Lung (tissue), 12 donors: ENCODE measurements around the gene CMSS1. TPM values are rescaled to one million over a fixed set of nuclear protein-coding genes. Genes with fewer than 3 reads are reported as not detected.

Source experiments
- ATAC-seq: fragments of 200-7000 bp; cut with Tn5 transposase; one replicate; pipeline ENCODE4 v1.9.1; 2020; ENCODE audit warnings: moderate number of reproducible peaks; ENCODE audit not compliant: insufficient read depth, low FRiP score
- DNase-seq, 3 donors: peaks; one replicate each; pipeline ENCODE4 v3.0.0-alpha.2; 2013 to 2017
- H3K27ac ChIP-seq, 2 donors: one replicate each; pipeline ENCODE4 v1.5.1; 2013; ENCODE audit warnings: mild to moderate bottlenecking in 2 of 2, moderate library complexity in 2 of 2, control low read depth in 1 of 2, inconsistent platforms in 1 of 2, low read depth in 1 of 2, low read length in 1 of 2
- H3K27me3 ChIP-seq, 3 donors: one replicate each; pipeline ENCODE4 v1.5.1; 2013; ENCODE audit warnings: low read length in 2 of 3; ENCODE audit not compliant: control insufficient read depth in 3 of 3, insufficient read depth in 3 of 3
- H3K36me3 ChIP-seq, 4 donors: one replicate each; pipeline ENCODE4 v1.5.1; 2013; ENCODE audit warnings: low read length in 4 of 4, mild to moderate bottlenecking in 1 of 4, moderate library complexity in 1 of 4; ENCODE audit not compliant: control insufficient read depth in 4 of 4, insufficient read depth in 4 of 4
- H3K4me1 ChIP-seq, 5 donors: one replicate each; pipeline ENCODE4 v1.5.1; 2013; ENCODE audit warnings: low read length in 5 of 5, mild to moderate bottlenecking in 2 of 5, moderate library complexity in 1 of 5; ENCODE audit not compliant: control insufficient read depth in 5 of 5, insufficient read depth in 5 of 5
- H3K4me3 ChIP-seq: one replicate; pipeline ENCODE4 v1.5.1; 2013; ENCODE audit warnings: mild to moderate bottlenecking, control low read depth, moderate library complexity
- H3K9ac ChIP-seq, 2 donors: one replicate each; pipeline ENCODE4 v1.5.1; 2013; ENCODE audit warnings: low read length in 2 of 2, control low read depth in 1 of 2; ENCODE audit not compliant: insufficient read depth in 1 of 2
- H3K9me3 ChIP-seq, 4 donors: one replicate each; pipeline ENCODE4 v1.5.1; 2013; ENCODE audit warnings: low read length in 3 of 4, mild to moderate bottlenecking in 1 of 4, moderate library complexity in 1 of 4; ENCODE audit not compliant: control insufficient read depth in 4 of 4, insufficient read depth in 3 of 4
- CTCF ChIP-seq: IDR thresholded peaks from 2 replicates; pipeline ENCODE4 v1.5.1; 2012; ENCODE audit warnings: mild to moderate bottlenecking; ENCODE audit errors: control extremely low read depth, extremely low read depth
- WGBS, 2 donors: extraction: QIAGEN DNeasy Blood & Tissue Kit; methylation state at CpG; one replicate each; pipeline ENCODE4 v1.1.7; 2013; 5-methylcytosine and 5-hydroxymethylcytosine counted together
- polyA plus RNA-seq, 2 donors: library from polyadenylated mRNA; stranded (reverse); fragments of 200-250 nt; gene quantifications; one replicate each; pipeline ENCODE4 v1.2.1, GENCODE V29; 2013
- total RNA-seq, 2 donors: library from RNA; depleted of rRNA in 1 of 2; stranded (reverse); fragments of >200 nt in 1 of 2; gene quantifications; one replicate each; pipeline ENCODE4 v1.2.1, GENCODE V29; 2014 to 2021
- donor health status: control.
- donor health status: control.
- donor health status: Bipolar disorder and iron deficiency.
- donor health status: healthy.
- donor health status: DM: yes; HTN: yes; CAD: no.

Gene CMSS1
- total and polyA plus RNA-seq, 4 donors: 12.3 to 28.9 (median 22.6) TPM

GRCh38 chr3:100004931-100005330, 187.3 kb downstream of the CMSS1 start:
- no peak for ATAC-seq
- no peak overlapping the region for H3K4me3 ChIP-seq
- DNase-seq: no peak
- TF ChIP-seq CTCF: no peak
- H3K9me3 ChIP-seq: no peaks in the 10 kb centered on the region
- H3K27ac ChIP-seq: peak overlapping the region in 1 of 2 donors; percentile 33
- WGBS, 2 donors: 76 to 79% methylated on average over 1 of the region's 1 CpG
- no peaks in the 10 kb centered on the region for H3K27me3 ChIP-seq
- H3K36me3 ChIP-seq: no peaks in the 10 kb centered on the region
- H3K9ac ChIP-seq: no peak overlapping the region
- H3K4me1 ChIP-seq: peaks cover 0 to 35% (median 0%) of the 10 kb centered on the region in 5 donors

GRCh38 chr3:100005665-100006393, 188.2 kb downstream of the CMSS1 start:
- WGBS, 2 donors: 74 to 79% methylated on average over 2 of the region's 2 CpGs
- no peak for ATAC-seq
- no peak overlapping the region for H3K27ac ChIP-seq

DNA sequence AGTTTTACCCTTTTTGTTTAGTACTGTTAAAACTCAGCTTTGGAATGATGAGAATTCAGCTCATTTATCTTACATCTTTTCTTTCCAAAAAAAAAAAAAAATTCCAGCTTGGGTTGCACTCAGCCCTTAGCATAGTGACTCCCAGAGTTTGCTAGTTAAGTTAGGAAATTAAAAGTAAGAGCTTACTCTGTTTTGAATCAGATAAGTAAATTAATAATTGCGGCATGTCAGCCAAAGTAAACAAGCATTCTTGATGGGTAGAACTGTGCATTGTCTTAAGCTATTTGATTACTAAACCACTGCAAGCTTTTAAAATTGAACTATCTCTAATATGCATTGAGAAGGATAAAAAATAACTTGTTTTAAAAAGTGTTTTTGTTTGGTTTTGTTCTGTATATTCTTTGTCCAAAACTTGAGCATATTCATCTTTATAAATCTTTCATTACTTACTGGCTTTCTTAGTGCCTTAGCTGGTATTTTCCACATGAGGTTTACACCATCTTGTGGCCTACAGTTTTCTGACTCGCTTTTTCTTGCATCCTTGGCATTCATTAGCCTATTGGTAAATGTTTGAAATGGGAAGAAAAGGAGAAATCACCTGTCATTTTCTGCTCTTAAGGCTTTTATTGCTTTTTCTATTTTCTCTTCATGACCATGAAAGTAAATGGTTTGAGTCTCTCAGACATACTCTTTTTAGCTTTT, 189.1 kb downstream of the CMSS1 start:
- 50 to 77% methylated on average over 2 of the region's 2 CpGs for WGBS, 2 donors
- Histone ChIP-seq H3K9me3 (no peaks in the 10 kb centered on the region), H3K27me3 (no peaks in the 10 kb centered on the region), H3K36me3 (no peaks in the 10 kb centered on the region), H3K4me1 (peaks cover 0 to 35% (median 0%) of the 10 kb centered on the region in 5 donors), H3K4me3 (no peak overlapping the region), H3K9ac (no peak overlapping the region), H3K27ac (no peak overlapping the region)
- no peak for ATAC-seq
- no peak for DNase-seq
- TF ChIP-seq CTCF: no peak

More at GRCh38 chr3:100005665-100006393, 188.2 kb downstream of the CMSS1 start:
- Histone ChIP-seq H3K27me3 (no peaks in the 10 kb centered on the region), H3K4me1 (peaks cover 0 to 35% (median 0%) of the 10 kb centered on the region in 5 donors), H3K36me3 (no peaks in the 10 kb centered on the region), H3K9me3 (no peaks in the 10 kb centered on the region), H3K9ac (no peak overlapping the region), H3K4me3 (no peak overlapping the region)
- DNase-seq: no peak
- no peak for TF ChIP-seq CTCF
